Measurements from ENCODE around the gene TOPAZ1.
"Not testable (repeated sequence)": the region's sequence is repeated elsewhere in the genome, so short reads cannot be mapped to it uniquely, and the experiment has no call there.

TOPAZ1 gene

GRCh38 chr3:44334326-44334725 is 92.6 kb downstream of the TOPAZ1 start:
- no peak for DNase-seq (ENCODE audit: low spot score)

DNA sequence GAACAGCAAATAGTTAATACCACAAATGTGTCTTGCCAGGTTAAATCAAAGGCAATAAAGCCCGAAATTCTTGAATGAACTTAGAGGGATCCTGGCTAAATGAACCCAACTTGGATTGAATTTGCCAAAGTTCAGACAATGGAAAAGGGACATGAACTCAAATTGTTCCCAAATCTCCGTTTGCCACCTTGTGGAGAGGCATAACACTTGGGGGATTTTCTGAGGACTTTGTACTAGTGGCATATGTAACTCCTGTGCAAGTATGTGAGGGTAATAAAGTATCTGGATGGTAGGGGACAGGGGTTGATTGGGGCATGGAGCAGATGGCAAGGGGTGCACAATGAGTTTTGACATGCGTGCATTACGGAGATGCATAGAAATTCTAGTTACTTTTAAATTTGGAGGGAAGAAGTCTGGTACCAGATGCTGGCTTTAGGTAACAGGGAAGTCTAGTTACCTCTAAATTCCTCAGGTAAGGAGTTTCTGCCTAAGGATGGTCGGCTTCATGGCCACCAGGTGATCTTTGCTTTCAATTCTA is 95.6 kb downstream of the TOPAZ1 start:
- no peak for DNase-seq (ENCODE audit: low spot score)

GRCh38 chr3:44338010-44338827 is 96.5 kb downstream of the TOPAZ1 start, which contains the start of gene TCAIM:
TSS of gene TCAIM (plus strand) at chr3:44338766. CDS start at chr3:44354783, 16,017 bp downstream.
- DNase-seq (ENCODE audit: low spot score): peak; percentile 96

DNA sequence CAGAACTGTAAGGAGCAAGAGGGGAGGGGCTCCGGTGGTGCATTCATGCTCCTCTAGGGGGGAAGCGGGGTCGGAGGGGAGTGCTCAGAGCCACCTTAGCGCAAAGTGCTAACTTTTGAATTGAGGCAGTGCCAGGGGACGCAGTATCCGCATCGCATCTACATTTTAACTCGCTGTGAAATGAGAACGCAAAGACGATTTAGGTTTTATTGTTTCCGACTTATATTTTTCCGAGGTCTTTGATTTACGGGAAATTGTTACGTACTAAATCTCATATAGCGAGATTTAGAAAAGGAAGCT is 97.1 kb downstream of the TOPAZ1 start:
- no peak for DNase-seq (ENCODE audit: low spot score)

DNA sequence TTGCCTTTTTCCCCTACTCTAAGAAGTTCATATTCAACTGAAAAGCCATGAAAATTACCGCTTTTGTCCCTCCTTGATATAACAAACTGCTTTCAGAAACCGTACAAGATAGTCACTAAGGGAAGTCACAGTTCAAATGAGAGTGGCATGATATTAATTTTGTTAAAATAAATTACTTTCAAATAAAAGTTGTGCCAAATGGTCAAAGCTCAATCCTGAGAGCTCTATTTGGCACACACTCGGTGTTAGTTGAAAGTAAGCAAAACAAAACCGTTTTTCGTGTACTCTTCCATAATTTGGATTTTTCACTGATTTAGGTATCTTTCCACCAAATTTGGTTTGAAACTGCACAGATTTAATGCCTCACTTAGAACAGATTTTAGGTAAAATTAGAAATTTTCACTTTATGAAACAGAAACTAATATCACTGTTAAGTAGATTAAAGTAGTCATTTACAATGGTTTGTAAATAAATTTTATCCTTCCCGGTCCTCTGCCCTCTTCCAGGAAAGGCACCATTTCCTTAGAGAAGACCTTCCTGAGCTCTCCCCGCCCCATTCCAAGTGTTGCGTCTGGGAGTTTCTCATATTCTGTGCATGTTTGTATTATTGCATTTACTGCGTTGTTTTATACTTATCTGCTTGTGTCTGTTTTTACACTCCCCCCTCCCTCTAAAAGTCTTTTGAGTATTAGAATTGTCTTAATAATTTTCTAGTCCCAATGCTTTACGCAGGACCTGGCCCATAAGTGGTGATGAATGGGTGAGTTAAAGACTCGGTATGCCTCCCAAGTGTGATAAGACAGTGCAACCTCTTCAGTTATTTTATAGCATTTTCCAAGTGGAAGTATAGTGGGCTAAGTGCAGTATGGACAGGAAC is 97.7 kb downstream of the TOPAZ1 start:
- DNase-seq (ENCODE audit: low spot score): peak; percentile 22

GRCh38 chr3:44340058-44340395 is 98.3 kb downstream of the TOPAZ1 start:
- no peak for DNase-seq (ENCODE audit: low spot score)

DNA sequence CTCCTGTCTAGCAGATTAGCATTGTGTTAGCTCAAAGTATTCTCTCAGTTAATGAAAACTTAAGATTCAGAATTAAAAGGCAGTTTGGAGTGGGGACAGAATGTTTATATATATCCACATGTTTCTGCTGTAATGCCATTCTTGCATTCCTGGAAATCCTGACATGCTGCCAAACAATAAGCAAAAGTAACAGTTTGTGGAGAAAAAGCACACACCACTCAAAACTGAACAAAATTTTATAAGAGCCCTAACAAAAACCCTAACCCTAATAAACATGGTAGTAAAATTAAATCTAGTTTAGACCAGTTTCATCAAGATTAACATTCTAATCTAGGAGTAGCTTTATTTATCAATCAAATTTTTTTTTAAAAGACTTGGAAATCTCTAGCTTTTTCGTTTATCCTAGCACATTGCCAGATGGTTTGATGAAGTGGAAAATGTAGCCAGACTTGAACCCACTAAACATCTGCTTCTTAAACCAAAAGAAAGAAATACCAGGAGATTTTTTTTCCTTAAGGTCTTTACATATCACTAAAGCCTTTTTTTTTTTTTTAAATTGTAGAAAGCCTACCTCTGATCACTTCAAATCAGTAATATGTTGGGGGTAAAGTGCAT is 100.6 kb downstream of the TOPAZ1 start:
- no peak for DNase-seq (ENCODE audit: low spot score)

DNA sequence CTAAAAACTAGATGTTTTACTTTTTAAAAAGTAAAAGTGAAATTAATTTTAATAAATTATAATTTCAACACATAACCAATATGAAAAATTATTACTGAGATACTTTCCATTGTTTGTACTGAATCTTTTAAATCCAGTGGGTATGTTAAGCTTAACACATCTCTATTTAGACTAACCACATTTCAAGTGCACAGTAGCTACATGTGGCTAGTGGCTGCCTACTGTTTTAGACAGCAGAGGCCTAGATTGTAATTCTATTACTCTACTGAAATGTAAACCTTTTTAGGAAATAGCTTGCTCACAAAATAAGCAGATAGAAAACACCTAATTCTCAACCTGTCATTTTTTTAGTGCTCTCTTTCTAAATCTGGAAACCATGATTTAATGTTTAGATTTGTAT is 101.7 kb downstream of the TOPAZ1 start:
- DNase-seq (ENCODE audit: low spot score): no peak

DNA sequence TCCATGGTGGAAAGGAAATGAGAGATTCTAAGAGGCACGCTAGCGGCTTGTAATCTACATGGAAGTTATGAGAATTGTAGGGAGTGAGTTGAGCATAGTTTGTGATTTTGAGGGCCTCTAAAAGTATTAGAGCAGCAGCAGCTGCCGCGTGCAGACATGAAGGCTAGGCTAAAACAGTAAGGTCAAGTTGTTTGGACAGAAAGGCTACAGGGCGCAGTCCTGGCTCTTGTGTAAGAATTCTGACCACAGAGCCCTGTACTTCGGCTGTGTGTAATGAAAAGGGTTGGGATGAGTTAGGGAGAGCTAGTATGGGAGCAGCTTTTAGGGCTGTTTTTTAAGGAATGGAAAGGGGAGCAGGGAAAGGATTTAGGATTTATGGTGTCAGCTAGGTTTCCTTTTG is 104.9 kb downstream of the TOPAZ1 start:
- not testable (repeated sequence) for DNase-seq (ENCODE audit: low spot score)

DNA sequence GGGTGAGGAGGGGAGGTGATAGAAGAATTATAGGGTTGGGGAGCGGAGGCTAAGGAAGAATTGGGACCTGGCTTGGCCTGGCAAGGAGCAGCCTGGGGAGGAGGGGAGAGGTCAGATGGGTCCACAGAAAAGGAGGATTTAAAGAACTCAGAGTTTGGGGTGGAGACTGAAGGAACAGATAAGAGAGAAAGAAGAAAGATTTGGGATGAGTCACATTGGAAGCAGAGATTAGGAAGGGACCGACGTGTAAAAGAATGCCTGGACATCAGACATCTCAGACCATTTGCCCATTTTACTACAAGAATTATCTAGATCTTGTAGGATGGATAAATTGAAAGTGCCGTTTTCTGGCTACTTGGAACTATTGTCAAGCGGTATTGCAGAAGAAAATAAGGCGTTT is 107.3 kb downstream of the TOPAZ1 start:
- DNase-seq (ENCODE audit: low spot score): no peak

GRCh38 chr3:44353355-44353924 is 111.8 kb downstream of the TOPAZ1 start:
- DNase-seq (ENCODE audit: low spot score): no peak

GRCh38 chr3:44355362-44356033 is 113.8 kb downstream of the TOPAZ1 start:
- peak; percentile 39 for DNase-seq (ENCODE audit: low spot score)

DNA sequence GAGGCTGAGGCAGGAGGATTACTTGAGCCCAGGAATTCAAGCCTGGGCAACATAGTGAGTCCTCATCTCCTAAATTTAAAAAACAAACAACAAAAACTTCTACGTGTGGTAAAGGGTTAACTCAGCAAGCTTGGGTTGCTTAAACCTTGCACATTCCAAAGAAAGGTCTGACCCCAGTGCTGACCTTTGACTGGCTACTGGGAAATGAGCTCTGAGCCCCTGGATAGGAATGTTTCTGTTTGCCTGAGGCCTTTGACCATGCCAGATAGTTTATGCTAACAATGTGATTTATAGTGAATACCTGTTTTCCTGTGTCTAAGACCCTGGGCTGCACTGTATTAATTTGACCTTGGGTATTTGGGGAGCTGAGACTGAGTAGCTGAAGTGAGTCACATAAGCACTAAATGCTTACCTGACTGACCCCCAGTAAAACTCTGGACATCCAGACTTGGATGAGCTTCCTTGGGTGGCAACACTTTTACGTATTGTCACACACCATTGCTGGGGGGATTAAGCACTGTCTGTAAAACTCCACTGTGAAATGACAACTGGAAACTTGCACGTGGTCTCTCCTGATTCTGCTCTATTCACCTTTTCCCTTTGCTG is 117.6 kb downstream of the TOPAZ1 start:
- no peak for DNase-seq (ENCODE audit: low spot score)

DNA sequence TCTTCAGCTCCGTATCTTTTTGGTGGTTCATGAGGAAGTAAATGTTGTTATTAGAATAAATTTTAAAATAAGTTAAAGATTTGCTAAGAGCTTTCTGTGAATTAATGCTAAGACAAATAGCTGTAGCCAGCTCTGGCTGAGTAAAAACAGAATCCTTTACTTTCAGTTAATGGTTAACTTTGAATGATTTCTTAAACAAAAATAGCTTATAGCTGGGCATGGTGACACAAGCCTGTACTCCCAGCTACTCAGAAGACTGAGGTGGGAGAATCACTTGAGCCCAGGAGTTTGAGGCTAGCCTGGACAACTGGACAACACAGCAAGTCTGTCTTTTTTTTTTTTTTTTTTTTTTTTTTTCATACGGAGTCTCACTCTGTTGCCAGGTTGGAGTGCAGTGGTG is 121.9 kb downstream of the TOPAZ1 start:
- DNase-seq (ENCODE audit: low spot score): no peak

DNA sequence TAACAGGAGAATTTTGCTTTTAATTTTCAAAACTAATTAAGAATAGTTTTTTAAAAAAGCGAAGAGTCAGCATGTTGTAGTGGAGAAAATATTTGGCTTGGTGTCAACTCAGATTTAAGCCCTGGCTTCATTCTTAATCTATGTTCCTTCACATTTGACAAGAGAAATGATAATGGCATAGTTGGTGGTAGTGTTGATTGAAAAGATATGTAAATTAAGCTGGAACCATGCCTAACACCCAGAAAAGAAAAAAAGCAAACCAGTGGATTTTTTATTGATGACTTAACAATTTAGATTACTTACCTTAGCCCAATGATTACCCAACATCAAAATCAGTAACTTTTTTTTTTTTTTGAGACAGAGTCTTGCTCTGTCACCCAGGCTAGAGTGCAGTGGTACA is 124.3 kb downstream of the TOPAZ1 start:
- no peak for DNase-seq (ENCODE audit: low spot score)

GRCh38 chr3:44375450-44375849 is 133.8 kb downstream of the TOPAZ1 start:
- no peak for DNase-seq (ENCODE audit: low spot score)

Data from RKO (cell line).